Tibial nerve (tissue), 3 donors: ENCODE data around the gene RASSF1.

Experiments
- POLR2A ChIP-seq, 2 donors: fragments of 450-650 bp; IDR thresholded peaks; one replicate each; pipeline ENCODE4 v1.6.1; 2017; ENCODE audit warnings: antibody characterized with exemption in 2 of 2, mild to moderate bottlenecking in 2 of 2, moderate library complexity in 2 of 2
- TF ChIP-seq, protein P1 (sequence below), 5 experiments: fragments of 200-600 bp in 3 of 5; fragments of 450-650 bp in 2 of 5; sonication (generic) in 3 of 5; IDR thresholded peaks; one replicate each; pipeline ENCODE4 v1.5.1; 2016 to 2019; ENCODE audit warnings: antibody characterized with exemption in 5 of 5, mild to moderate bottlenecking in 3 of 5, moderate library complexity in 2 of 5

DNA sequence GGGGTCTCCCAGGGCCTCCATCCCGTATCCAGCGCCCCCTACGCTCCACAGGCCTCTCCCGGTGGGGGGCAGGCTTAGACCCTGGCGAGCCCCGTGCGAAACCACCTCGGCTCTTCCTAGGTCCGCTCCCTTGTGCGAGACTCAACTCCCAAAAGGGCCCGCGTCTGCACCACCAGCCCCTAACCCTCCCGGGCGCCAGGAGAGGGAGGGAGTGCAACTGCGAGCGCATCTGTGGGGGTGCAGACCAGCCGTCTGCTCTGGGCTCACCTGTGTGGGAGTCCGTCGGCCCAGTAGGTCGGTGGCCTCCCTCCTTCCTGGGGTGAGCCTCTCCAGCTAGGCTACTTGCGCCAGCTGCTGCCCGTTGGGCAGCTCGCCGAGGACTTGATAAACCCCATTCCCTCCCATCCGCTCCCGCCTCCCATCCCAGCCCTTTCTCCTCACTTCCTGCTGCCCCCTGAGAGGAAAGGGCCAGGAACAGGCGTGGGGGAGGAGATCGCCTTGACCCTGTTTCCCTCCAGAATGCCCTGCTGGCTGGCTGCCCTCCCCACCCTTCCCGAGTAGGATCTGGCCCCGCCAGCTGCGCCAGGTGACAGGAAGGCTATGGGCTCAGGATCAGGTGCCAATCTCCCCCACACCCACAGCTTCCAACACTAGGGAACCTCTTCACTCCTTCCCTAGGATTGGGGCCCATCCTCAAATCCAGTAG lies 18.1 kb downstream of the RASSF1 start, which contains the start of gene HYAL2:
- TF ChIP-seq, protein P1, sequence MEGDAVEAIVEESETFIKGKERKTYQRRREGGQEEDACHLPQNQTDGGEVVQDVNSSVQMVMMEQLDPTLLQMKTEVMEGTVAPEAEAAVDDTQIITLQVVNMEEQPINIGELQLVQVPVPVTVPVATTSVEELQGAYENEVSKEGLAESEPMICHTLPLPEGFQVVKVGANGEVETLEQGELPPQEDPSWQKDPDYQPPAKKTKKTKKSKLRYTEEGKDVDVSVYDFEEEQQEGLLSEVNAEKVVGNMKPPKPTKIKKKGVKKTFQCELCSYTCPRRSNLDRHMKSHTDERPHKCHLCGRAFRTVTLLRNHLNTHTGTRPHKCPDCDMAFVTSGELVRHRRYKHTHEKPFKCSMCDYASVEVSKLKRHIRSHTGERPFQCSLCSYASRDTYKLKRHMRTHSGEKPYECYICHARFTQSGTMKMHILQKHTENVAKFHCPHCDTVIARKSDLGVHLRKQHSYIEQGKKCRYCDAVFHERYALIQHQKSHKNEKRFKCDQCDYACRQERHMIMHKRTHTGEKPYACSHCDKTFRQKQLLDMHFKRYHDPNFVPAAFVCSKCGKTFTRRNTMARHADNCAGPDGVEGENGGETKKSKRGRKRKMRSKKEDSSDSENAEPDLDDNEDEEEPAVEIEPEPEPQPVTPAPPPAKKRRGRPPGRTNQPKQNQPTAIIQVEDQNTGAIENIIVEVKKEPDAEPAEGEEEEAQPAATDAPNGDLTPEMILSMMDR (IDR thresholded peaks at IDR 0.05): no peak
- no peak for TF ChIP-seq POLR2A (IDR thresholded peaks at IDR 0.05)
